ENCODE data around the gene ADAMTS15.

DNA sequence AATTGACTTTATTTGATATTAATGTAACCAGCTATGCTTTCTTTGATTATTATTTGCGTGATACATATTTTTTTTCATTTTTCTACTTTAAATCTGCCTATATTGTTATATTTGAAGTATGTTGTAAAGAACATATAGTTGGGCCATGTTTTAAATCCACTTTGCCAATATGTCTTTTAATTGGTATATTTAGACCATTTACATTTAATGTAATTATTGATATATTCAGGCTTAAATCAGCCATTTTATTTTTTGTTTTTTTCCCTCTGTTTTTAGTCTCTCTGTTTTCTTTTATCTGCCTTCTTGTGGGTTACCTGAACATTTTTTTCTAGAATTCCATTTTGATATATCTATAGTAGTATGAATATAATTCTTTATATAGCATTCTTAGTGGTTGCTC is 55.9 kb downstream of the ADAMTS15 start:
- no peak for TF ChIP-seq GATA3 (IDR thresholded peaks at IDR 0.05; ENCODE audit: low read depth, low read length)
- no peak for TF ChIP-seq GATA2 (IDR thresholded peaks at IDR 0.05; ENCODE audit: low read depth, low read length)
